ENCODE data around the gene ITSN1.

ITSN1 gene

GRCh38 chr21:33731447-33731846 is 89.1 kb downstream of the ITSN1 start:
- no peak for DNase-seq (ENCODE audit: low spot score)

- DNase-seq (ENCODE audit: low spot score) = no peak
Measured at GRCh38 chr21:33732038-33732437, 89.7 kb downstream of the ITSN1 start.

GRCh38 chr21:33733601-33734000 is 91.3 kb downstream of the ITSN1 start:
- no peak for DNase-seq (ENCODE audit: low spot score)

GRCh38 chr21:33734291-33734690 is 92.0 kb downstream of the ITSN1 start:
- no peak for DNase-seq (ENCODE audit: low spot score)

GRCh38 chr21:33734818-33735217 is 92.5 kb downstream of the ITSN1 start:
- no peak for DNase-seq (ENCODE audit: low spot score)

GRCh38 chr21:33736569-33736968 is 94.3 kb downstream of the ITSN1 start:
- no peak for DNase-seq (ENCODE audit: low spot score)

- DNase-seq (ENCODE audit: low spot score) = no peak
Measured at GRCh38 chr21:33739701-33740100, 97.4 kb downstream of the ITSN1 start.

- DNase-seq (ENCODE audit: low spot score) = no peak
Measured at GRCh38 chr21:33747420-33747819, 105.1 kb downstream of the ITSN1 start.

GRCh38 chr21:33748903-33749302 is 106.6 kb downstream of the ITSN1 start:
- no peak for DNase-seq (ENCODE audit: low spot score)

GRCh38 chr21:33750017-33750416 is 107.7 kb downstream of the ITSN1 start:
- DNase-seq (ENCODE audit: low spot score) = no peak

- peak; percentile 17 for DNase-seq (ENCODE audit: low spot score)
Measured at GRCh38 chr21:33751120-33751519, 108.8 kb downstream of the ITSN1 start.

GRCh38 chr21:33751533-33751932 is 109.2 kb downstream of the ITSN1 start:
- DNase-seq (ENCODE audit: low spot score) = no peak

- no peak for DNase-seq (ENCODE audit: low spot score)
Measured at GRCh38 chr21:33752260-33752659, 110.0 kb downstream of the ITSN1 start.

GRCh38 chr21:33753886-33754285 is 111.6 kb downstream of the ITSN1 start:
- DNase-seq (ENCODE audit: low spot score) = peak; percentile 48

GRCh38 chr21:33754481-33754880 is 112.2 kb downstream of the ITSN1 start:
- peak; percentile 30 for DNase-seq (ENCODE audit: low spot score)

GRCh38 chr21:33755354-33755753 is 113.1 kb downstream of the ITSN1 start:
- peak; percentile 26 for DNase-seq (ENCODE audit: low spot score)

- no peak for DNase-seq (ENCODE audit: low spot score)
Measured at GRCh38 chr21:33760641-33761440, 118.5 kb downstream of the ITSN1 start.

GRCh38 chr21:33761441-33762036 is 119.2 kb downstream of the ITSN1 start:
- DNase-seq (ENCODE audit: low spot score) = no peak

- DNase-seq (ENCODE audit: low spot score) = no peak
Measured at GRCh38 chr21:33762803-33763581, 120.7 kb downstream of the ITSN1 start.

- DNase-seq (ENCODE audit: low spot score) = no peak
Measured at GRCh38 chr21:33763582-33763899, 121.2 kb downstream of the ITSN1 start.

- DNase-seq (ENCODE audit: low spot score) = no peak
Measured at GRCh38 chr21:33767236-33767635, 124.9 kb downstream of the ITSN1 start.

GRCh38 chr21:33767960-33768359 is 125.7 kb downstream of the ITSN1 start:
- no peak for DNase-seq (ENCODE audit: low spot score)

- DNase-seq (ENCODE audit: low spot score) = no peak
Measured at GRCh38 chr21:33769057-33769456, 126.8 kb downstream of the ITSN1 start.
